Measurements from ENCODE around the gene SIDT1.

Gene SIDT1

GRCh38 chr3:113545594-113545993 lies 13.2 kb downstream of the SIDT1 start:
- DNase-seq (ENCODE audit: low spot score) = no peak

- no peak for DNase-seq (ENCODE audit: low spot score)
These were observed 14.1 kb downstream of the SIDT1 start for GRCh38 chr3:113546414-113546893.

- no peak for DNase-seq (ENCODE audit: low spot score)
These were observed 16.1 kb downstream of the SIDT1 start for GRCh38 chr3:113548501-113548900.

DNA sequence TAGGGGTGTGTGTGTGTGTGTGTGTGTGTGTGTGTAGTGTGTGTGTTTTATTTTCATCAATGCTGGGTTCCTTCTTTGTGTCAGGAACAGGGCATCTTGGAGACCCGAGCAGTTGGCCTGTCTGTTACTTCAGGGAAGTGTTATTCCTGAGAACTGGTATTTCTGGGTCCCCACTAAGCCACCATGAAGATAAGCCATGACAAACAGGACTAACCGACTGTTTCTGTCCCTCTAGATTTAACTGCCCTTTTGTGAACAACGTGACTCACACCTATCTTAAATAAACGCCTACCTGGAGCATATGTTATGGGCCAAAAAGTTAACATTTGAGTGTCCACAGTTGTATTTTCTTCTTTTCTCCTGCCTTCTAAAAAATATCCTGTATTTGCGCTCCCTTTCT lies 19.5 kb downstream of the SIDT1 start:
- DNase-seq (ENCODE audit: low spot score) = no peak

- no peak for DNase-seq (ENCODE audit: low spot score)
These were observed 20.5 kb downstream of the SIDT1 start for GRCh38 chr3:113552851-113553250.

DNA sequence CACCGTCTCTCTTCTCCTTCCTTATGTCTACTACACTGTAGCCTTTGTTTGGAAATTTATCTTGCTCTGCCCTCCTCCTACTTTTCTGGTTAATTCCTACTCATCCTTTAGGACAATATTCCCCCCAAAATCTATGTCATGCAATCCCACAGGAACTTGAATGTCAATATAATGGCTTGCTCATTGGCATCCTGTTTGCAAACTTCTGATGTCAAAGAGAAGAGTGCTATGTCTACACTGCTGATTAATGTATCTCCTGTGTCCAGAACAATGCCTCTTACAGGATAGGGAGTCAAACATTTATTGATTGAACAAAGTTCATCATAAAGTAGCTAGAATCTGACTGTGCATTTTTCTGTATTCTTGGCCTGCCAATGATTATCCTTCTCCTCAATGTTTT lies 22.8 kb downstream of the SIDT1 start:
- no peak for DNase-seq (ENCODE audit: low spot score)

DNA sequence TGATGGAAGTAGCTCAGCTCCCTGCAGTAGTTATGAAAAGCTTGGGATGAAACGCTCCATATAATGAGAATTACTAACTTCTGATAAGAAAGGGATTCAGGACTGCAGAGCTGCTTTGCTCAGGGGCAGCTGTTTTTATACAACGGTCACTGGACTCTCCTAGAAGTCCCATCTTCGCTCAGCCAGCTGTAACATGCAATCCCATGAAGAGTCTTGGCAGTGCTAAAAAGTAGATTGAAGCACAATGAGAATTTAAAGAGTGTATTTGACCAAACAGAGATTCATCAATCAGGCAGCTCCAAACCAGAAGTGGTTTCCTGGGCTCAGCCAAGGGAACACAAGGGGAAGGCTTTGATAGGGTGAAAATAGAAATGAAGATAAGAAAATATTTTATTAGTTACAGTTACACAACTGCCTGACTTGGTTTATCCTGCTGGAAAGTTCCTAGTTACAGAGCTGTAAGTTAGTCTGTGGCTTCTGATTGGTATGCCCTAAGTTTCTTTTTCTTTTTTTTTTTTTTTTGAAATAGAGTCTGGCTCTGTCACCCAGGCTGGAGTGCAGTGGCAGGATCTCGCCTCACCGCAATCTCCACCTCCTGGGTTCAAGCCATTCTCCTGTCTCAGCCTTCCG lies 24.1 kb downstream of the SIDT1 start:
- no peak for DNase-seq (ENCODE audit: low spot score)

DNA sequence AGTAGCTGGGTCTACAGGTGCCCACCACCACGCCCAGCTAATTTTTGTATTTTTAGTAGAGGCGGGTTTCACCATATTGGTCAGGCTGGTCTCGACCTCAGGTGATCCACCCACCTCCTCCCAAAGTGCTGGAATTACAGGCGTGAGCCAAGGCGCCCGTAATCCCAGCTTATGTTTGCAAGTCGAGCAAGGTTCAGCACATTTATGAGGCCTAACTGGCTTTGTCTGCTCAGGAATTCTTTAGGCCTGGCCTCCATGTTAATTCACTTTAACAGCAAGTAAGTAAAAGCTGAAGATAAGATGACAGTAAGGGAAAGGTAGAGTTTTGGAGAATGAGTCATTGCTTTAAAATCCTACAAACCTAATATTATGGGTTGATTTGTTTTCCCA lies 24.6 kb downstream of the SIDT1 start:
- DNase-seq (ENCODE audit: low spot score) = no peak

DNA sequence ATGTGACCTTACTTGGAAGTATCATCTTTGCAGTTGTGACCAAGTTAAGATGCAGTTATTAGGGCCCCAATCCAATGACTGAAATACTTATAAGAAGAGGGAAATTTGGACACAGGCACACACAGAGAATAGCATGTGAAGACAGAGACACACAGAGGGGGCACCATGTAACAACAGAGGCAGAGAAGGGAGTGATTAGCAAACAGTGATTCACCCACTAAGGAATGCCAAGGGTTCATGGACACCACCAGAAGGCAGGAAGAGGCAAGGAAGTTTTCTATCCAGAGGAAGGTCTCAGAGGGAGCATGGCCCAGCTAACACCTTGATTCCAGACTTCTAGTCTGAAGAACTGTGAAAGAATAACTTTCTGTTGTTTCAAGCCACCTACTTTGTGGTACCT lies 25.0 kb downstream of the SIDT1 start:
- DNase-seq (ENCODE audit: low spot score) = no peak

GRCh38 chr3:113559009-113559408 lies 26.7 kb downstream of the SIDT1 start:
- DNase-seq (ENCODE audit: low spot score) = no peak

DNA sequence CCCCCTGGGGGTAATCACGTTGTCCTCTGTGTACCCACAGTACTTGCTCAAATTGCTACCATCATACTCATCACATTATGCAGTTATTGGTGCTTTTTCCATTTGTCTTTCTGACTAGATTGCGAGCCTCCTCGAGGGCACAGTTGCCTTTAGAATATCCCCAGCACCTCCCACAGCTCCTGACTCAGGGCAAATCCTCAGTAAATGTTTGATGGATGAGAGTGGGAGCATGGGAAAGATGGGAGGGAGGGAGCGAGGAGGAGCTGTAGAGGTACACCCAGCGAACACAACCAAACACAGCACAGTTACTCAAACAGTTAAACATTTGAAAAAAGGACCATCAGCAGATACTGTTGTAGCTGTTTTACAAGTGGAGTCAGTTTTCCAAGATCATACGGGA lies 27.9 kb downstream of the SIDT1 start:
- no peak for DNase-seq (ENCODE audit: low spot score)

DNA sequence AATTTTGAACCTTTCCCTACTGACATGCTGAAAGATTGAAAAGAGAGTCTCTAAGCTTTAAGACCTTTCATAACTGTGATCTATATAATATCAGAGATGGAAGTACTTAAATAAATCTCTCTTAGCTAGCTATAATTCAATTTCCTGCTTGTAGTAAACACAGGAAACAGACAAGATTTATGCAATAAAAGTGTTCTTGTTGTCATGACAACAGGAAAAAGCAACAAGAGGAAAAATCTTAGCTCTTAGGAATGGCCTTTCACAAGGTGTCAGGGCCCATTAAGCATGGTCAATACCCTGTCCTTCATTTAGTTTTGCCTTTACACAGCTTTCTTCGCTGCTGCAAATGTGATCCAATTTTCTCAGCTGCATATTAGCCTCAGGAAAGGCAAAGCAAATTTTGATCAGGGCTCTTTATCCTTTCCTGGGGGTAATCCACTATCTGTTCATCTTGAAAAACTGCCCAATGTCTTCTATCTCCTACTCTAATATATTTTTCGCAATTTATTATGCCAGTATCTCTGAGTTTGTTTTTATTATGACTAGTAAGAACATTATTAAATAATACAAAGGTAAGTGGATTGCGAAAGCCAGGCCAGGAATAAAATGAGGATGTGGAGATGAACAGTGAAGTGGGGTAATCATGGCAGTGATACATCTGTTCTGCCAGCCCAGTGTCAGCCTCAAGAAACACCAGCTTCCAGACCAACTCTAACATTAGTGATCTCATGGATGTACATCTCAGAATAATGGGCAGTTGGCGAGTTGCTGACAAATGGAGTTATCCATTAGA lies 28.7 kb downstream of the SIDT1 start:
- DNase-seq (ENCODE audit: low spot score) = no peak

- no peak for DNase-seq (ENCODE audit: low spot score)
These were observed 33.2 kb downstream of the SIDT1 start for GRCh38 chr3:113565555-113565954.

DNA sequence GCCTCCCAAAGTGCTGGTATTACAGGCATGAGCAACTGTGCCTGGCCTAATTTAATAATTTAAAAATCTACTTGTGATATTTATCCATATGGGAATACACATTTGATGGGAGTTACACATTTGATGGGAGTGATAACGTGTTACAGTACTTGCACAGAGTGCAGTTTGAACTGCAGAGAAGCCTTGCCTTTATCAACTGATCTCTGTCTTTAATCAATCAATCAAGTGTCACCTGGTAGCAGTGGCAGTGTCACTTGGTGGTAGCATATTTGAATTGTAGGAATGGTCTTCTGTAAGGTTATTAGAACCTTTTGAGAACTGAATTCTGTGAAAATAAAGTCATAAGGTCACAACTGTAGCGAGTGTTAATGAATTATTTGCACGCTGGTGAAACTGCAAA lies 37.8 kb downstream of the SIDT1 start:
- no peak for DNase-seq (ENCODE audit: low spot score)

GRCh38 chr3:113571360-113571759 lies 39.0 kb downstream of the SIDT1 start:
- DNase-seq (ENCODE audit: low spot score) = no peak

DNA sequence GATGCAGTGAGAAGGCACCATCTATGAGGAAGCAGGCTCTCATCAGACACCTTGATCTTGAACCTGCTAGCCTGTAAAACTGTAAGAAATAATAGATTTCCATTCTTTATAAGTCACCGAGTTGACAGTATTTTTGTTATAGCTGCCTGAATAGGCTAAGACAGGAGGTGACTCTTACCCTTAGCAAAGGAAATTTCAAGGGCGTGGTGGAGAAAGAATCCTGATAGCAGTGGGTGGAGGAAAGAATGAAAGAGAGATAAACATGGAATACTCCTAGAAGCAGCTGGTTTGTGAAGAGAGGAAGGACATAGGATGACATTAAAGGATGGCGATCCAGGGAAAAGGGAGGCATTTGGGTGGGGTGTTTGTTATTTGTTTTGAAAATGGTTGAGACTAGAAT lies 41.4 kb downstream of the SIDT1 start:
- DNase-seq (ENCODE audit: low spot score) = no peak

DNA sequence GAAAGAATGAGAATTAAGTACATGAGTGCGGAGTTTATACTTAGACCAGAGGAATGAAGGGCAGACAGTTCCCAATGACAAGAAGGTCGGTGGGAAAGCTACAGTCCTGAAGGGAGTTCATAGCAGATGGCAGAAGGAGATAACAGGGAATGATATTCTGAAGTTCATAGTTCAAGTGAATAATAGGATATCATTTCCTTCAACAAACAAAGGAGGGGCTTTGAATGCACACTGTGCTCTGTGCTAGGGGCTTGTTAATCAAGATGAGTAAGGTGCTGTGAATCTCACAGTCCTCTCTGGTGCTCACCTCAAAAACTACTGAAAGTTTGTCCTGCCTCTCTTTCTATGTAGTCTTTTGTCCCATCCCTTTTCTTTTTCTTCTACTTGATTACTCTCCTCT lies 41.9 kb downstream of the SIDT1 start:
- no peak for DNase-seq (ENCODE audit: low spot score)

- DNase-seq (ENCODE audit: low spot score) = peak; percentile 22
These were observed 42.9 kb downstream of the SIDT1 start for GRCh38 chr3:113575206-113575605.

DNA sequence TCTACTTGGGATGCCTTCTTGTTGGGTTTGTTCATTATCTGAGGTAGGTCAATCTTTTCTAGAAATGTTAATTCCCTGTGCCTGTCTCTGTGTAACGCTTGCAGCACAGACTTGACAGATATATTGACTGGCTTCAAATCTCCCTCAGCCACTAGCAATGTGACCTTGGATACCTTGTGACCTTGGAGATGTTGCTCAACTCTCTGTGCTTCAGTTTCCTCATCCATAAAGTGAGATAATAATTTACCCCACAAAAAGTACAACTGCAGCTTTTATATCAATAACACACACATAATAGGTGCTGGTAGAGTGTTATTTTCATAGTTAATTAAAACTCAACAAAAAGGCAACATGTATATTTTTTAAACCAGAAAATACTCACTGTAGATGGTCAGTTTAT lies 52.9 kb downstream of the SIDT1 start:
- no peak for DNase-seq (ENCODE audit: low spot score)

DNA sequence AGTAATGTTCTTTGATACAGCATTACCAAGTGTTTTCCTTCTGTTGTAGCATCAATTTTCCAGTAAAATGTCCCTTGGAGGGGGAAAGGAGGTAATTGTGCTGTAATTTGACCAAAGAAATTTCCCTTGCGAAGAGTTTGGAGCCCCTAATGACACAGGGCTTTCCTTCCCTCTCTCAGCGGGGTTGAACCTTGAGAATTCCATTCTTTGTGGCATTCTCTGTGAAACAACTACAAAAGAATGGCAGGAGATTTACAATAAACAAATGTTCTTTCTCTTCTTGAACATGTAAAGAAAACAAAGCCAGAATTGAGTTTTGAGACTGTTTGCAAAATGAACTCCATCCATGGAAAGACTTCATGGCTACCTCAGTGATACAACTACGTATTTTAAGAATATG lies 53.4 kb downstream of the SIDT1 start:
- DNase-seq (ENCODE audit: low spot score) = no peak

- no peak for DNase-seq (ENCODE audit: low spot score)
These were observed 56.5 kb downstream of the SIDT1 start for GRCh38 chr3:113588806-113589205.

DNA sequence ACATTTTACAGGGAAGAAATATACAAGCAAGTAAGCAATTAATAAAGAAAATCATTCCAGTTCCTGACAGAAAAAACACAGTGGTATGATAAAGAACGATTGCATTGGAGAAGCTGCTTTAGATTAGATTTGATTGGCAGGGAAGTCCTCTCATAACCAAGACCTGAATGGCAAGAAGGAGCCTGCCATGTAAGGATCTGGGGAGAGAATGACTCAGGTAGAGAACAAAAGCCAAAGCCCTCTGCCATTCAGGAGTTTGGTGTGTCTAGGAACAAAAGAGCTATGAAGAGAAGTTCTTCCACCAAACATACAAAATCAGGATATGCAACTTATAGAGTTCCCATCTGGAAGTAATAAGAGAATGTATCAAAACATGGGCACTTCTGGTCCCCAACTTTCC lies 57.6 kb downstream of the SIDT1 start:
- no peak for DNase-seq (ENCODE audit: low spot score)

- no peak for DNase-seq (ENCODE audit: low spot score)
These were observed 58.6 kb downstream of the SIDT1 start for GRCh38 chr3:113590983-113591382.

- DNase-seq (ENCODE audit: low spot score) = no peak
These were observed 61.7 kb downstream of the SIDT1 start for GRCh38 chr3:113594066-113594465.
